ENCODE data around the gene ANKRD40CL. TPM values are rescaled to one million over a fixed set of nuclear protein-coding genes. Genes with fewer than 3 reads are reported as not detected.

ANKRD40CL gene, protein sequence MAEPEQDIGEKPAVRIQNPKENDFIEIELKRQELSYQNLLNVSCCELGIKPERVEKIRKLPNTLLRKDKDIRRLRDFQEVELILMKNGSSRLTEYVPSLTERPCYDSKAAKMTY
- not detected in 2 replicates for total RNA-seq

DNA sequence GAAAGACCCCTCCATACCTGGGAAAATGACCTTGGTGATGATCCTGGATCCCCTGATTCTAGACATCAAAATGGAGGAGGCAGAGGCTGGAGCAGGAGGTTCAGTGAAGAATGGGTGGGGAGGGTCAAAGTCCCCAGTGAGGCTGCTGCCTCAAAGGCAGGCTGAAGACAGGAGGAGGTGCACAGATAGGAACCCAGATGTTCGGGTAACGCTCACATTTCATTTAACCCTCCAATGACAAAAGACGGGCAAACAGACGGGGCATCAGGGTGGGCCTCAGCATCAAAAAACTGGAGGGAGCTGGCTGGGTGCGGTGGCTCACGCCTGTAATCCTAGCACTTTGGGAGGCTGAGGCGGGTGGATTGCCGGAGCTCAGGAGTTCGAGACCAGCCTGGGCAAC, at the start of gene ANKRD40CL:
Gene ANKRD40CL, minus strand, starts transcription at position 73 of the 400 bp plus-strand sequence. CDS start 605 bp downstream, outside the sequence.

DNA sequence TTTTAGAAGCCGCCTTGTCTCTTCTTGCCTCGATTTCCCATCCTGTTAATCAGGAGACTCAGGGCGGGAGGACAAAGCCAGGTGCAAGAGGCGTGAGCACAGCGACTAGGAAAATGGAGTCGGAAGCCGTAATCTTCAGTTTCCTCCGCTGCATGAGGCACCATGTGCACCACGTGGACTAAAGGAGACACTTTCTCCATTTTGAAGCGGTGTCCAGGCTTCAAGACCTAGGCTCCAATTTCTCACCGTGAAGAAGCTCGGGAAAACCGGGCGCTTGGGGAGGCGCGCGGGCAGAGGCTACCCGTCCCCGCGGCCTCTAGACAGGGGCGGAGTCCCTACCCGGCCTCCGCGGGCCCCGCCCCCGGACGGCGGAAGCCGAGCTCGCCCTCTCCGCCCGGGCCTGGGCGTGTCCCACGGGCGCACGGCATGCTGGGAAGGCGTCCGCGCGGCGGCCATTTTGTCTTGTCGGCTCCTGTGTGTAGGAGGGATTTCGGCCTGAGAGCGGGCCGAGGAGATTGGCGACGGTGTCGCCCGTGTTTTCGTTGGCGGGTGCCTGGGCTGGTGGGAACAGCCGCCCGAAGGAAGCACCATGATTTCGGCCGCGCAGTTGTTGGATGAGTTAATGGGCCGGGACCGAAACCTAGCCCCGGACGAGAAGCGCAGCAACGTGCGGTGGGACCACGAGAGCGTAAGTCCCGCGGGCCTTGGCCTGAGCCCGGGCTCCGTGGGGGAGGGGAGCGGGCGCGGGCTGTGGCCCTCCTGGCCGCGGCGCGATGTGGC, 48.0 kb downstream of the ANKRD40CL start, which contains the start of gene LUC7L3:
Gene LUC7L3, plus strand, starts transcription at position 460 of the 780 bp plus-strand sequence. Its CDS starts 130 bp downstream, at position 590.

Small RNA genes lying within 50 kb of the gene (small RNA-seq; reads per million reads assigned to genes)
- gene AC005921.1 = not detected
- not detected for gene MIR8059

Other genes with a start within 250 kb of the ANKRD40CL start
- gene EPN3, start 234.8 kb downstream of the ANKRD40CL start, total RNA-seq = not detected in 2 replicates
- 82.5 and 155 TPM in 2 replicates for gene SPATA20, start 220.3 kb downstream of the ANKRD40CL start, total RNA-seq
- gene CACNA1G, start 206.8 kb downstream of the ANKRD40CL start, total RNA-seq = 0.97 and 2.9 TPM in 2 replicates
- gene ABCC3, start 132.6 kb downstream of the ANKRD40CL start, total RNA-seq = 20.9 and 24.8 TPM in 2 replicates
- gene ANKRD40, start 59.6 kb downstream of the ANKRD40CL start, total RNA-seq = 48.1 and 50.8 TPM in 2 replicates
- 15.8 and 22.2 TPM in 2 replicates for gene LUC7L3, start 47.9 kb downstream of the ANKRD40CL start, total RNA-seq
- not detected in 2 replicates for gene WFIKKN2, start 68.1 kb upstream of the ANKRD40CL start, total RNA-seq
- 12.3 and 14.9 TPM in 2 replicates for gene TOB1, start 98.8 kb upstream of the ANKRD40CL start, total RNA-seq

All from hair follicle dermal papilla cell (primary cell).